GM23248 (cell line): Measurements from ENCODE around the gene ARHGEF7. TPM values are rescaled to one million over a fixed set of nuclear protein-coding genes. Genes with fewer than 3 reads are reported as not detected.

Experiments used
- DNase-seq: peaks from one replicate; pipeline ENCODE4 v3.0.0-alpha.2; 2015
- H2AFZ ChIP-seq: fragments of 200-600 bp; sonication (generic); 2 replicates; pipeline ENCODE4 v1.6.1; 2016; ENCODE audit warnings: antibody characterized with exemption
- H3F3A ChIP-seq: fragments of 200-600 bp; sonication (generic); 2 replicates; pipeline ENCODE4 v1.6.1; 2016; ENCODE audit warnings: mild to moderate bottlenecking, antibody characterized with exemption, mixed run types; ENCODE audit not compliant: insufficient read depth
- H3K27ac ChIP-seq: fragments of 200-600 bp; sonication (generic); 2 replicates; pipeline ENCODE4 v1.5.1; 2016; ENCODE audit warnings: mild to moderate bottlenecking
- H3K27me3 ChIP-seq: fragments of 200-600 bp; sonication (generic); replicated peaks from 2 replicates; pipeline ENCODE4 v1.6.1; 2016; ENCODE audit warnings: mild to moderate bottlenecking; ENCODE audit not compliant: insufficient read depth
- H3K36me3 ChIP-seq: fragments of 200-600 bp; sonication (generic); 2 replicates; pipeline ENCODE4 v1.6.1; 2016; ENCODE audit warnings: low read depth, mild to moderate bottlenecking
- H3K4me1 ChIP-seq: fragments of 200-600 bp; sonication (generic); 2 replicates; pipeline ENCODE4 v1.6.1; 2016; ENCODE audit warnings: mild to moderate bottlenecking; ENCODE audit not compliant: insufficient read depth
- H3K4me2 ChIP-seq: fragments of 200-600 bp; sonication (generic); one replicate; pipeline ENCODE4 v1.6.1; 2016; ENCODE audit warnings: mild to moderate bottlenecking; ENCODE audit not compliant: unreplicated experiment
- H3K4me3 ChIP-seq: fragments of 200-600 bp; sonication (generic); 2 replicates; pipeline ENCODE4 v1.5.1; 2016; ENCODE audit warnings: mild to moderate bottlenecking
- H3K79me2 ChIP-seq: fragments of 200-600 bp; sonication (generic); 2 replicates; pipeline ENCODE4 v1.6.1; 2016; ENCODE audit warnings: mild to moderate bottlenecking; ENCODE audit not compliant: insufficient read depth
- H3K9ac ChIP-seq: fragments of 200-600 bp; sonication (generic); 2 replicates; pipeline ENCODE4 v1.6.1; 2016; ENCODE audit warnings: mild to moderate bottlenecking
- H3K9me2 ChIP-seq: fragments of 200-600 bp; sonication (generic); 2 replicates; pipeline ENCODE4 v1.6.1; 2016; ENCODE audit warnings: mixed run types, mild to moderate bottlenecking, moderate library complexity; ENCODE audit not compliant: insufficient read depth
- H3K9me3 ChIP-seq: fragments of 200-600 bp; sonication (generic); one replicate; pipeline ENCODE4 v1.6.1; 2017; ENCODE audit warnings: low read depth
- H4K20me1 ChIP-seq: fragments of 200-600 bp; sonication (generic); 2 replicates; pipeline ENCODE4 v1.6.0; 2016; ENCODE audit not compliant: insufficient read depth
- EZH2 ChIP-seq: fragments of 200-600 bp; sonication (generic); IDR thresholded peaks from 2 replicates; pipeline ENCODE4 v1.6.1; 2018; ENCODE audit warnings: antibody characterized with exemption, mild to moderate bottlenecking; ENCODE audit not compliant: insufficient read depth, poor library complexity, severe bottlenecking
- EZH2phosphoT487 ChIP-seq: fragments of 200-600 bp; sonication (generic); IDR thresholded peaks from 2 replicates; pipeline ENCODE4 v1.6.1; 2018; ENCODE audit warnings: antibody characterized with exemption, moderate library complexity, mild to moderate bottlenecking, low read depth; ENCODE audit not compliant: insufficient read depth
- WGBS, 2 experiments: methylation state at CpG; one replicate each; pipeline ENCODE4 v1.1.6; 2015 to 2017; ENCODE audit warnings: low lambda C conversion rate in 2 of 2, low coverage in 1 of 2; ENCODE audit errors: missing lambda C conversion rate in 2 of 2; 5-methylcytosine and 5-hydroxymethylcytosine counted together
- in situ Hi-C: fragments of 300-500 bp; cut with MboI; formaldehyde crosslinking; loops from 2 replicates; pipeline ENCODE4 v1.15.0; 2020
- polyA plus RNA-seq: library from polyadenylated mRNA; unstranded; fragments of >200 nt; fragmentation: Nextera tagmentation; extraction: Ambion mirVana; gene quantifications from 2 replicates; pipeline ENCODE4 v1.2.1, GENCODE V29; 2016
- total RNA-seq: library from RNA; depleted of rRNA; stranded (reverse); fragments of >200 nt; shearing (Covaris generic); gene quantifications from 2 replicates; pipeline ENCODE4 v1.2.3, GENCODE V29; 2014

Gene ARHGEF7
- total and polyA plus RNA-seq, 2 experiments from 2014 or later = 19.0 to 23.0 TPM

- in situ Hi-C loops = no loop called here
- Histone ChIP-seq H3K4me1 (peaks cover 25% of the 10 kb centered on the region), H3K9me2 (no peaks in the 10 kb centered on the region), H2AFZ (no peak overlapping the region), H3K4me3 (no peak overlapping the region), H3K4me2 (no peak overlapping the region), H4K20me1 (no peaks in the 10 kb centered on the region), H3F3A (peaks cover 28% of the 10 kb centered on the region), H3K9ac (no peak overlapping the region), H3K9me3 (no peaks in the 10 kb centered on the region), H3K27me3 (no peaks in the 10 kb centered on the region), H3K79me2 (peaks cover 14% of the 10 kb centered on the region), H3K36me3 (peaks cover 17% of the 10 kb centered on the region; the same call in 1 of the 2 replicates), H3K27ac (no peak overlapping the region)
- no peak for DNase-seq
- 85 to 86% methylated on average over 14 of the region's 14 CpGs for WGBS, 2 experiments
- TF ChIP-seq EZH2 (no peak), EZH2phosphoT487 (no peak)
These were observed 169.5 kb downstream of the ARHGEF7 start for GRCh38 chr13:111284565-111284964.

- Histone ChIP-seq H3K9ac (no peak overlapping the region), H2AFZ (no peak overlapping the region), H3K27ac (no peak overlapping the region), H3F3A (peaks cover 17% of the 10 kb centered on the region), H3K79me2 (peaks cover 12% of the 10 kb centered on the region; the same call in 1 of the 2 replicates), H3K4me1 (peaks cover 15% of the 10 kb centered on the region), H3K27me3 (no peaks in the 10 kb centered on the region), H4K20me1 (no peaks in the 10 kb centered on the region), H3K4me2 (no peak overlapping the region), H3K4me3 (no peak overlapping the region), H3K36me3 (peaks cover 14% of the 10 kb centered on the region; the same call in 1 of the 2 replicates), H3K9me3 (no peaks in the 10 kb centered on the region), H3K9me2 (no peaks in the 10 kb centered on the region)
- in situ Hi-C loops = no loop called here
- WGBS, 2 experiments = 88 to 90% methylated on average over 15 of the region's 15 CpGs
- TF ChIP-seq EZH2 (no peak), EZH2phosphoT487 (no peak)
- DNase-seq = no peak
These were observed 171.1 kb downstream of the ARHGEF7 start for GRCh38 chr13:111286162-111286561.

GRCh38 chr13:111286749-111287148 lies 171.6 kb downstream of the ARHGEF7 start:
- in situ Hi-C loops = no loop called here
- Histone ChIP-seq H3K4me1 (peaks cover 9% of the 10 kb centered on the region), H3K79me2 (peaks cover 12% of the 10 kb centered on the region; the same call in 1 of the 2 replicates), H3K9me2 (no peaks in the 10 kb centered on the region), H3K27ac (no peak overlapping the region), H3K36me3 (peaks cover 14% of the 10 kb centered on the region; the same call in 1 of the 2 replicates), H3K4me3 (no peak overlapping the region), H3K9me3 (no peaks in the 10 kb centered on the region), H2AFZ (no peak overlapping the region), H3K4me2 (no peak overlapping the region), H3K9ac (no peak overlapping the region), H3F3A (peaks cover 11% of the 10 kb centered on the region; the same call in 1 of the 2 replicates), H4K20me1 (no peaks in the 10 kb centered on the region), H3K27me3 (no peaks in the 10 kb centered on the region)
- TF ChIP-seq EZH2phosphoT487 (no peak), EZH2 (no peak)
- WGBS, 2 experiments = 88 to 92% methylated on average over 7 of the region's 7 CpGs
- no peak for DNase-seq

- no peak for TF ChIP-seq EZH2
- TF ChIP-seq EZH2phosphoT487 = no peak
- Histone ChIP-seq H3K4me3 (no peak overlapping the region), H3K79me2 (peaks cover 12% of the 10 kb centered on the region; the same call in 1 of the 2 replicates), H3F3A (0 out of 2 replicates have a peak, but pooled peaks cover 7% of the 10 kb centered on the region), H4K20me1 (no peaks in the 10 kb centered on the region), H3K9me3 (no peaks in the 10 kb centered on the region), H2AFZ (no peak overlapping the region), H3K36me3 (peaks cover 17% of the 10 kb centered on the region; the same call in 1 of the 2 replicates), H3K9me2 (no peaks in the 10 kb centered on the region), H3K27ac (no peak overlapping the region), H3K9ac (no peak overlapping the region), H3K4me1 (peaks cover 5% of the 10 kb centered on the region), H3K4me2 (no peak overlapping the region), H3K27me3 (no peaks in the 10 kb centered on the region)
- DNase-seq = no peak
- WGBS, 2 experiments = 88 to 89% methylated on average over 8 of the region's 8 CpGs
- in situ Hi-C loops = no loop called here
These were observed 172.1 kb downstream of the ARHGEF7 start for GRCh38 chr13:111287201-111287600.
